ENCODE data around the gene FHIT. TPM values are rescaled to one million over a fixed set of nuclear protein-coding genes. Genes with fewer than 3 reads are reported as not detected.

FHIT gene
- polyA plus RNA-seq, 1 of the 3 experiments (the other 2 are of a cell fraction), result 0.41 TPM

DNA sequence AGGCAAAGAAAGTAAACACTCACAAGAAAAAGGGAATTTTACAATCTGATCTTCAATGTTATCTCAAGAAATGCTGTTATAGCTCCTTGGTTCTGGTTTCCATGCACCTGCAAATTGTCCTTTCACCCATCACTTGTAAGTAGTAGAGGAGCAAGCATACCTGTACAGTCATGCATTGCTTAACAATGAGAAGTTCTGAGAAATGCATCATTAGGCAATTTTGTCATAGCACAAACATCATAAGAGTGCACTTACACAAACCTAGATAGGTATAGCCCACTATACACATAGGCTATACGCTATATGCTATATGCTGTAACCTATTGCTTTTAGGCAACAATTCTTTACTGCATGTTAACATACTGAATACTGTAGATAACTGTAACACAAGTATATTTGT is 672.3 kb downstream of the FHIT start:
- no peaks in the 10 kb centered on the region for H4K20me1 ChIP-seq (ENCODE audit: insufficient read depth)
- ChIA-PET POLR2A (no interaction called here), CTCF (interaction anchor here (1.3 to 1.4 kb wide), 2 partner anchors 8 to 13 kb away, joined by 3 read pairs; no protein-coding TSS in a partner anchor)
- peak overlapping the region in 1 of 2 experiments; percentile 79; a peak in 2 of 4 replicates for H3K27ac ChIP-seq (ENCODE audit: low read depth in 2 of 2, low read length in 1 of 2)
- no peak overlapping the region for H3K4me3 ChIP-seq (ENCODE audit: low read depth in 2 of 2, low read length in 1 of 2)
- H3K4me2 ChIP-seq, result no peak overlapping the region
- H3K4me1 ChIP-seq (ENCODE audit: control insufficient read depth in 1 of 2, insufficient read depth in 2 of 2, low read depth in 1 of 2, low read length in 1 of 2), result no peaks in the 10 kb centered on the region; a peak in 1 of 4 replicates
- TF ChIP-seq TAF1 (IDR thresholded peaks at IDR 0.05; ENCODE audit: borderline replicate concordance, low read depth, low read length), result no peak
- no peak for TF ChIP-seq POLR2AphosphoS5 (IDR thresholded peaks at IDR 0.05; ENCODE audit: low read depth, low read length)
- TF ChIP-seq, protein P1, sequence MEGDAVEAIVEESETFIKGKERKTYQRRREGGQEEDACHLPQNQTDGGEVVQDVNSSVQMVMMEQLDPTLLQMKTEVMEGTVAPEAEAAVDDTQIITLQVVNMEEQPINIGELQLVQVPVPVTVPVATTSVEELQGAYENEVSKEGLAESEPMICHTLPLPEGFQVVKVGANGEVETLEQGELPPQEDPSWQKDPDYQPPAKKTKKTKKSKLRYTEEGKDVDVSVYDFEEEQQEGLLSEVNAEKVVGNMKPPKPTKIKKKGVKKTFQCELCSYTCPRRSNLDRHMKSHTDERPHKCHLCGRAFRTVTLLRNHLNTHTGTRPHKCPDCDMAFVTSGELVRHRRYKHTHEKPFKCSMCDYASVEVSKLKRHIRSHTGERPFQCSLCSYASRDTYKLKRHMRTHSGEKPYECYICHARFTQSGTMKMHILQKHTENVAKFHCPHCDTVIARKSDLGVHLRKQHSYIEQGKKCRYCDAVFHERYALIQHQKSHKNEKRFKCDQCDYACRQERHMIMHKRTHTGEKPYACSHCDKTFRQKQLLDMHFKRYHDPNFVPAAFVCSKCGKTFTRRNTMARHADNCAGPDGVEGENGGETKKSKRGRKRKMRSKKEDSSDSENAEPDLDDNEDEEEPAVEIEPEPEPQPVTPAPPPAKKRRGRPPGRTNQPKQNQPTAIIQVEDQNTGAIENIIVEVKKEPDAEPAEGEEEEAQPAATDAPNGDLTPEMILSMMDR (IDR thresholded peaks at IDR 0.05), result no peak
- TF ChIP-seq, protein P2, sequence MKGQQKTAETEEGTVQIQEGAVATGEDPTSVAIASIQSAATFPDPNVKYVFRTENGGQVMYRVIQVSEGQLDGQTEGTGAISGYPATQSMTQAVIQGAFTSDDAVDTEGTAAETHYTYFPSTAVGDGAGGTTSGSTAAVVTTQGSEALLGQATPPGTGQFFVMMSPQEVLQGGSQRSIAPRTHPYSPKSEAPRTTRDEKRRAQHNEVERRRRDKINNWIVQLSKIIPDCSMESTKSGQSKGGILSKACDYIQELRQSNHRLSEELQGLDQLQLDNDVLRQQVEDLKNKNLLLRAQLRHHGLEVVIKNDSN (IDR thresholded peaks at IDR 0.05; ENCODE audit: borderline replicate concordance, low read depth), result no peak
- TF ChIP-seq YY1 (IDR thresholded peaks at IDR 0.05; ENCODE audit: low read depth), result no peak
- TF ChIP-seq ELF1 (IDR thresholded peaks at IDR 0.05), result no peak
- no peak for TF ChIP-seq TEAD4 (IDR thresholded peaks at IDR 0.05; ENCODE audit: borderline replicate concordance, insufficient read depth)
- TF ChIP-seq NFIC (IDR thresholded peaks at IDR 0.05; ENCODE audit: borderline replicate concordance), result no peak
- TF ChIP-seq SIN3A (IDR thresholded peaks at IDR 0.05; ENCODE audit: borderline replicate concordance, low read depth, low read length), result no peak
- TF ChIP-seq FOXJ3 (CRISPR knock-in tag; IDR thresholded peaks at IDR 0.05), result no peak
- H3K36me3 ChIP-seq (replicated peaks in 1 of 2; ENCODE audit: control insufficient read depth in 1 of 2, insufficient read depth in 2 of 2, low read length in 1 of 2), result no peaks in the 10 kb centered on the region
- H3K9me3 ChIP-seq, result no peaks in the 10 kb centered on the region
- 92% methylated on average over 1 of the region's 1 CpG for WGBS (ENCODE audit: low lambda C conversion rate)
- H3K27me3 ChIP-seq (ENCODE audit: insufficient read depth), result no peaks in the 10 kb centered on the region
- H3F3A ChIP-seq (replicated peaks; ENCODE audit: insufficient read depth), result peaks cover 16% of the 10 kb centered on the region
- H2AFZ ChIP-seq (ENCODE audit: low read depth), result no peak overlapping the region
- DNase-seq, result no peak
- no peaks in the 10 kb centered on the region for H3K9me2 ChIP-seq
- no peak overlapping the region for H3K9ac ChIP-seq
- H3K79me2 ChIP-seq (ENCODE audit: insufficient read depth), result no peaks in the 10 kb centered on the region

DNA sequence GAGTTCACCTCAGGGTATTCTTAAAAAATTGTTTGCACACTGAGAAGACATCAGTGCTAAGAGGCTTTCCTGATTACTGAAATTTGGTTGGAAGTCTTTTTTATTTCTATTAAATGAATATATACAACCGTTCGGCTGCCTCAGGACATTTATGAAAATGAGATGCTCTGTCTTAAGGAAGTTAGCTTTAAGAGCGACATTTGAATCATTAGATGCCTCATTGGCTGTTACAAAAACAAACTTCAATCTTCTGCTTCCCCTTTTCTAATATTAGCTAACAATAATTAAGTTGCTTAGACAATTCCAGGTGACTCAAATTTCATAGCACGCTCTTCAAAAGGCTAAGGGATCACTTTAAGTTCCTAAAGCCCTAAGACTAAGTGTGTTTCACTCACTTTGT is 673.7 kb downstream of the FHIT start:
- Histone ChIP-seq H4K20me1 (ENCODE audit: insufficient read depth) (no peaks in the 10 kb centered on the region), H3K9me3 (no peaks in the 10 kb centered on the region), H3K4me1 (ENCODE audit: control insufficient read depth in 1 of 2, insufficient read depth in 2 of 2, low read depth in 1 of 2, low read length in 1 of 2) (no peaks in the 10 kb centered on the region; a peak in 1 of 4 replicates), H2AFZ (ENCODE audit: low read depth) (no peak overlapping the region), H3K4me3 (ENCODE audit: low read depth in 2 of 2, low read length in 1 of 2) (no peak overlapping the region), H3K4me2 (no peak overlapping the region), H3K27me3 (ENCODE audit: insufficient read depth) (no peaks in the 10 kb centered on the region), H3K36me3 (replicated peaks in 1 of 2; ENCODE audit: control insufficient read depth in 1 of 2, insufficient read depth in 2 of 2, low read length in 1 of 2) (no peaks in the 10 kb centered on the region), H3K79me2 (ENCODE audit: insufficient read depth) (no peaks in the 10 kb centered on the region), H3K9ac (no peak overlapping the region), H3F3A (replicated peaks; ENCODE audit: insufficient read depth) (peaks cover 16% of the 10 kb centered on the region), H3K9me2 (no peaks in the 10 kb centered on the region), H3K27ac (ENCODE audit: low read depth in 2 of 2, low read length in 1 of 2) (no peak overlapping the region)
- 76% methylated on average over 4 of the region's 4 CpGs for WGBS (ENCODE audit: low lambda C conversion rate)
- TF ChIP-seq POLR2AphosphoS5 (IDR thresholded peaks at IDR 0.05; ENCODE audit: low read depth, low read length) (no peak), FOXJ3 (CRISPR knock-in tag; IDR thresholded peaks at IDR 0.05) (no peak), FOXM1 (IDR thresholded peaks at IDR 0.05; ENCODE audit: low read depth) (no peak), NRF1 (IDR thresholded peaks at IDR 0.05; ENCODE audit: low read depth, low read length) (no peak)
- no peak for DNase-seq
- ChIA-PET CTCF (interaction anchor here (1.4 kb wide), 1 partner anchor 10 kb away, joined by 3 read pairs; no protein-coding TSS in a partner anchor), POLR2A (no interaction called here)
